A549 (cell line): ENCODE data around the gene ANAPC13. TPM values are rescaled to one million over a fixed set of nuclear protein-coding genes. Genes with fewer than 3 reads are reported as not detected.
A peak's percentile ranks its signal among the peaks of the same experiment; 100 is the strongest.

Source experiments
- ATAC-seq, 2 experiments: fragments of 200-7000 bp in 1 of 2; fragments of >200 bp in 1 of 2; cut with Nextera tagmentation in 1 of 2; cut with Tn5 transposase in 1 of 2; 3 replicates each; pipeline versions ENCODE4 v1.8.0 to v1.9.1; 2018 to 2020; ENCODE audit warnings: mild to moderate bottlenecking in 1 of 2, moderate library complexity in 1 of 2
- CTCF ChIA-PET: fragments of 300-600 bp; sonication (Branson Sonifier 250); formaldehyde crosslinking; extraction: SDS; loops from one replicate; lab custom pipeline; 2021; ENCODE audit warnings: antibody characterized with exemption, inconsistent platforms; lab: Yijun Ruan, JAX
- POLR2A ChIA-PET: fragments of 350-600 bp; formaldehyde crosslinking; extraction: SDS; loops from one replicate; lab custom pipeline; 2021; ENCODE audit warnings: antibody characterized with exemption, inconsistent platforms; lab: Yijun Ruan, JAX
- DNase-seq, 2 experiments: peaks; one replicate each; pipeline versions ENCODE4 v3.0.0 to v3.0.0-alpha.2; 2011 to 2016; ENCODE audit warnings: low read depth in 1 of 2, low spot score in 1 of 2
- FAIRE-seq: peaks from 2 replicates; lab custom pipeline; 2011; peaks lifted over from hg19 to GRCh38; lab: Jason Lieb, UNC
- H3K27ac ChIP-seq, 2 experiments: fragments of >200 bp; sonication (Bioruptor Twin); formaldehyde crosslinking; 3 replicates each; pipeline ENCODE4 v1.5.1; 2016 to 2017
- H3K4me1 ChIP-seq: fragments of >200 bp; sonication (Bioruptor Twin); formaldehyde crosslinking; 3 replicates; pipeline ENCODE4 v1.6.1; 2016
- H3K4me2 ChIP-seq: fragments of >200 bp; sonication (Bioruptor Twin); formaldehyde crosslinking; 3 replicates; pipeline ENCODE4 v1.6.1; 2016
- H3K4me3 ChIP-seq: fragments of >200 bp; sonication (Bioruptor Twin); formaldehyde crosslinking; 3 replicates; pipeline ENCODE4 v1.5.1; 2016
- H3K9me3 ChIP-seq: fragments of >200 bp; sonication (Bioruptor Twin); formaldehyde crosslinking; 3 replicates; pipeline ENCODE4 v1.6.1; 2016
- CBX2 ChIP-seq: fragments of 200-600 bp; sonication (generic); IDR thresholded peaks from 2 replicates; pipeline ENCODE4 v1.6.1; 2016; ENCODE audit warnings: low read depth, mild to moderate bottlenecking, borderline replicate concordance
- CBX8 ChIP-seq: fragments of 200-600 bp; sonication (generic); IDR thresholded peaks from 2 replicates; pipeline ENCODE4 v1.6.1; 2016
- CEBPB ChIP-seq, 2 experiments: fragments of >200 bp in 1 of 2; sonication (Bioruptor Twin) in 1 of 2; formaldehyde crosslinking in 1 of 2; IDR thresholded peaks; 2 replicates each; pipeline ENCODE4 v1.6.1; 2012 to 2016
- EHMT2 ChIP-seq: fragments of 200-600 bp; sonication (generic); IDR thresholded peaks from 2 replicates; pipeline ENCODE4 v1.6.1; 2016; ENCODE audit warnings: antibody characterized with exemption, low read depth, mild to moderate bottlenecking, moderate library complexity
- ESRRA ChIP-seq: fragments of 150-350 bp; IDR thresholded peaks from 2 replicates; pipeline ENCODE4 v1.6.1; 2014; ENCODE audit warnings: mild to moderate bottlenecking, low read length, borderline replicate concordance
- HDAC2 ChIP-seq: fragments of 200-600 bp; sonication (generic); IDR thresholded peaks from 2 replicates; pipeline ENCODE4 v1.6.1; 2016
- HOXA7 ChIP-seq: fragments of 250-450 bp; sonication (Bioruptor Pico); IDR thresholded peaks from 2 replicates; pipeline ENCODE4 v1.5.0; 2020; ENCODE audit warnings: mild to moderate bottlenecking, moderate library complexity
- KDM5A ChIP-seq: fragments of 200-600 bp; sonication (generic); IDR thresholded peaks from 2 replicates; pipeline ENCODE4 v1.6.1; 2016; ENCODE audit warnings: antibody characterized with exemption, mild to moderate bottlenecking
- MAFK ChIP-seq: fragments of 450-650 bp; IDR thresholded peaks from 2 replicates; pipeline ENCODE4 v1.6.1; 2014; ENCODE audit not compliant: partially characterized antibody
- NFE2L2 ChIP-seq: fragments of 150-350 bp; conservative IDR thresholded peaks from 2 replicates; pipeline ENCODE4 v1.6.1; 2014; ENCODE audit warnings: low read length
- POLR2A ChIP-seq: IDR thresholded peaks from 2 replicates; pipeline ENCODE4 v1.6.1; 2012; ENCODE audit warnings: mild to moderate bottlenecking, low read length
- RAD21 ChIP-seq, 2 experiments: fragments of >200 bp in 1 of 2; sonication (Bioruptor Twin) in 1 of 2; formaldehyde crosslinking in 1 of 2; IDR thresholded peaks in 1 of 2; conservative IDR thresholded peaks in 1 of 2; 2 replicates in 1 of 2; 3 replicates in 1 of 2; pipeline ENCODE4 v1.6.1; 2012 to 2018; ENCODE audit warnings: inconsistent platforms in 1 of 2
- RARB ChIP-seq: fragments of 250-450 bp; sonication (Bioruptor Pico); IDR thresholded peaks from 2 replicates; pipeline ENCODE4 v1.8.0; 2021; ENCODE audit warnings: mild to moderate bottlenecking, moderate library complexity
- SMC3 ChIP-seq: fragments of >200 bp; sonication (Bioruptor Twin); formaldehyde crosslinking; IDR thresholded peaks from 3 replicates; pipeline ENCODE4 v1.6.1; 2018; ENCODE audit warnings: inconsistent platforms
- SREBF2 ChIP-seq: fragments of 450-650 bp; IDR thresholded peaks from 2 replicates; pipeline ENCODE4 v1.6.1; 2014; ENCODE audit warnings: mild to moderate bottlenecking, moderate library complexity
- TFCP2L1 ChIP-seq: fragments of 250-450 bp; sonication (Bioruptor Pico); IDR thresholded peaks from 2 replicates; pipeline ENCODE4 v1.5.0; 2021; ENCODE audit warnings: mild to moderate bottlenecking
- TP53 ChIP-seq: fragments of 250-450 bp; sonication (Bioruptor Pico); IDR thresholded peaks from 2 replicates; pipeline ENCODE4 v1.5.0; 2021; ENCODE audit warnings: mild to moderate bottlenecking, moderate library complexity
- ZFP36 ChIP-seq: fragments of 450-650 bp; IDR thresholded peaks from 2 replicates; pipeline ENCODE4 v1.6.1; 2014; ENCODE audit warnings: borderline replicate concordance; ENCODE audit not compliant: partially characterized antibody
- ZSCAN20 ChIP-seq: fragments of 250-450 bp; sonication (Bioruptor Pico); IDR thresholded peaks from 2 replicates; pipeline ENCODE4 v1.8.0; 2022; ENCODE audit warnings: mild to moderate bottlenecking, moderate library complexity
- WGBS: methylation state at CpG from one replicate; pipeline ENCODE4 v1.1.6; 2017; ENCODE audit errors: missing lambda C conversion rate; 5-methylcytosine and 5-hydroxymethylcytosine counted together
- polyA plus RNA-seq, 4 experiments: library from polyadenylated mRNA; depleted of rRNA in 3 of 4; stranded (reverse); fragments of >200 nt; fragmentation: RNase III in 1 of 4; extraction: RNeasy Plus Mini Kit Qiagen cat#74134 plus additional on column Dnase treatment in 1 of 4; gene quantifications; 2 replicates in 3 of 4; 3 replicates in 1 of 4; pipeline ENCODE4 v1.2.3, GENCODE V29; 2011 to 2017
- TF ChIP-seq, protein P1 (sequence below): fragments of >200 bp; sonication (Bioruptor Twin); formaldehyde crosslinking; IDR thresholded peaks from 3 replicates; pipeline ENCODE4 v1.5.1; 2016

The ANAPC13 gene
- polyA plus RNA-seq, 2 of the 4 experiments (the other 2 are of a cell fraction) = 51.2 to 109 TPM

DNA sequence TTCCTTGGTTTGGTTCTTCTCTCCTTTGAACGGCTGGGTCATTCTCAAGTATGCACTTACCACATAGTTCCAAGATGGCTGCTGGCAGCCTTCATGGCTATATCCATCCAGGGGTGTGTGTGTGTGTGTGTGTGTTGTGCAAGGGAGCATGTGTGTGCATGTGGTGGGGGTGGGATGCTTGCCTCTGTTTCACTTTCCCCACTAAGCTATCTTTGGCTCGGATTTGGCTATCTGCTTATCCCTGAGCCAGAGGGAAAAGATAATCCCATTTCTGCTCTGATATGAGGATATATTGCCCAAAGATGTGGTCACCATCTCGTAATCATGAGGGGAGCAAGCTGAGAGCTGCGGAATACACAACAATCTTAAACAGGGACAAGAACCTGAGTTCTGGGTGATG, 26.2 kb downstream of the ANAPC13 start (continued):
- TF ChIP-seq, protein P1, sequence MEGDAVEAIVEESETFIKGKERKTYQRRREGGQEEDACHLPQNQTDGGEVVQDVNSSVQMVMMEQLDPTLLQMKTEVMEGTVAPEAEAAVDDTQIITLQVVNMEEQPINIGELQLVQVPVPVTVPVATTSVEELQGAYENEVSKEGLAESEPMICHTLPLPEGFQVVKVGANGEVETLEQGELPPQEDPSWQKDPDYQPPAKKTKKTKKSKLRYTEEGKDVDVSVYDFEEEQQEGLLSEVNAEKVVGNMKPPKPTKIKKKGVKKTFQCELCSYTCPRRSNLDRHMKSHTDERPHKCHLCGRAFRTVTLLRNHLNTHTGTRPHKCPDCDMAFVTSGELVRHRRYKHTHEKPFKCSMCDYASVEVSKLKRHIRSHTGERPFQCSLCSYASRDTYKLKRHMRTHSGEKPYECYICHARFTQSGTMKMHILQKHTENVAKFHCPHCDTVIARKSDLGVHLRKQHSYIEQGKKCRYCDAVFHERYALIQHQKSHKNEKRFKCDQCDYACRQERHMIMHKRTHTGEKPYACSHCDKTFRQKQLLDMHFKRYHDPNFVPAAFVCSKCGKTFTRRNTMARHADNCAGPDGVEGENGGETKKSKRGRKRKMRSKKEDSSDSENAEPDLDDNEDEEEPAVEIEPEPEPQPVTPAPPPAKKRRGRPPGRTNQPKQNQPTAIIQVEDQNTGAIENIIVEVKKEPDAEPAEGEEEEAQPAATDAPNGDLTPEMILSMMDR = no peak
- TF ChIP-seq MAFK (no peak), RARB (CRISPR knock-in tag) (no peak), CBX2 (no peak)

DNA sequence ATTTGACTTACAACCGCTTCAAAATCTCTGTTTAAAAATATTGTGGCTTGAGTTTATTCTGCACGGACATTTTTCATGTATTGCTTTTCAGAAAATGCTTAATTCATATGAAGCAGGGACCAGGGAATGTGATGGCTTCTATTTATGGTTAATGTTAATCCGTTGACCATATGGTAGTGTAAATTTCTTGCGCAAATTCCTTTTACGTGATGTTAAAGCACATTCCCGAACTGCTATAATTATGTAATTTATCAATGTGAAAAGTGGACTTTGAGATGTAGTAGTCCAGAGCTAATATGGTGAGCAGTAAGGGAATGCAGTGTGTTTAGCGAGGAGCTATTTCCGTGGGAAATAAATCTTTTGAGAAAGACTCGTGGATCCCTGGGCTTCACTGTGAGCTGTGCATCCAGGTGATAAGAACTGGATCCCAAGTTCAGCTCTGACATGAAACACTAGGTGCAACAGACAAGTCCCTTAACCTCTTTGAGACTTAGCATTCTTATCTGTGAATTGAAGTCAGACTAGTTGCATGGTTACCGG, 27.3 kb downstream of the ANAPC13 start:
- ChIA-PET CTCF (interaction anchor here (1.4 kb wide), 1 partner anchor 150 kb away, joined by 5 read pairs; no protein-coding TSS in a partner anchor), POLR2A (no interaction called here)
- Histone ChIP-seq H3K4me1 (0 out of 3 replicates have a peak, but pooled peaks cover 3% of the 10 kb centered on the region), H3K4me3 (no peak overlapping the region), H3K9me3 (no peaks in the 10 kb centered on the region), H3K27ac (no peak overlapping the region), H3K4me2 (no peak overlapping the region)
- TF ChIP-seq RARB (CRISPR knock-in tag) = no peak
- TF ChIP-seq ZFP36 = no peak
- TF ChIP-seq SMC3 = no peak
- TF ChIP-seq ESRRA = no peak
- TF ChIP-seq SREBF2 = no peak
- no peak for TF ChIP-seq TP53 (CRISPR knock-in tag)
- no peak for TF ChIP-seq CBX8
- no peak for TF ChIP-seq POLR2A
- TF ChIP-seq EHMT2 = no peak
- no peak for FAIRE-seq
- 75% methylated on average over 10 of the region's 10 CpGs for WGBS
- no peak for ATAC-seq
- no peak for DNase-seq

DNA sequence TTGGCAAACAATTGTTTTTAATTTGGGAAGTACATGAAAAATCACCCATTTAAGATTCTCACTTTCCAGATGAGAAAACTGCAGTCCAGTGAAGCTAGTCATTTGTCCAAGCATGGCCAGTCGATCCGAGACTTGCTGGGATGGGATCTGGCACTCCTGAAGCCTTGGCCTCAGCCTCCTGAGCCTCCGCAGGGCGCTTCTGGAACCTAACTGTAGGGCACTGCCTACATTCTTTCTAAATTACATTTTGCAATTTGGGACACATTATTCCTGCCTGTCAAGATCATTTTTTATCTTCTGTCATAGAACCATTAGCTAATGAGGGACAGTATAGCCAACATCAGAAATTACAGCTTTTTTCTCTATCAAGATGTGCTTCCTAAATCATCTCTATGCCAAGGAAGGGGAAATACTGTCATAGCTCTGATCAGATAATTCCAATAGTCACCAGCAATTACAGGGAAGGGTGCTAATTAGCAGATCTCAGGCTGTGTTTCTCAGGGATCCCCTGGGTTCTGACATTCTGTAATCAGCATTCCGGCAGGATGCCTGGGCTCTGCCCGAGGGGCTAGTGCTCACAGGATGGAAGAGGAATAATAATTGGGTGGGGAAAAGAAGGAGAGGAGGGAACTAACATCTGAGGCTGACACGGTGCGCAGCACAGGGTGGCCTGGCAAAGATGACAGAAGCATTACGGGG, 28.3 kb downstream of the ANAPC13 start:
- 0 out of 3 replicates have a peak, but pooled peaks cover 2% of the 10 kb centered on the region for H3K4me1 ChIP-seq
- ATAC-seq (no peak), DNase-seq (no peak), FAIRE-seq (no peak)
- TF ChIP-seq SMC3 (no peak), HDAC2 (no peak), RARB (CRISPR knock-in tag) (no peak)
- CTCF ChIA-PET = interaction anchor here (0.6 to 1.4 kb wide), 4 partner anchors 12 to 79 kb away, joined by 3 to 6 read pairs (median 3); no protein-coding TSS in a partner anchor
- H3K27ac ChIP-seq = no peak overlapping the region
- no peak overlapping the region for H3K4me2 ChIP-seq
- no peaks in the 10 kb centered on the region for H3K9me3 ChIP-seq
- no peak overlapping the region for H3K4me3 ChIP-seq
- POLR2A ChIA-PET = no interaction called here
- 92% methylated on average over 9 of the region's 9 CpGs for WGBS

DNA sequence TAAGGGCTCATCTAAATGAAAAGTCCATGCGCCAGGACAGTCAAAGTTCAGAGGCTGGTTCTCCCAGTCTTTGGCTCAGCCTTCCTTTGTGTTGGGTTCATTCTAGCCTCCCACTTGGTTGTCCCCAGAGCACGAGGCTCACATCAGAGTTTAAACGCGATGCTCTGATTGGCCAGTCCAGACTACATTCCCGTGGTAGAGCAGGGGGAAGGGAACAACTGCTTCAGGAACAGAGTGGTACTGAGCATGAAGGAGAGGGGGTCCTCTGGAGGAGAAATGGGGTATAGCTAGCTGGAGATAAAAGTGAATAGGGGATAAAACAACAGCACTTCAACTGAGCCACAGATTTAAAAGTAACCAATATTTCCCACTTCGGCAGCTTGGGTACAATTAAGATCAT, 32.2 kb downstream of the ANAPC13 start:
- no peak overlapping the region for H3K4me2 ChIP-seq
- TF ChIP-seq RAD21 (conservative IDR thresholded peaks at IDR 0.05 in 1 of 2, IDR thresholded peaks at IDR 0.05 in 1 of 2) = 0 out of 5 replicates have a peak, but pooled peaks of 1 of the 2 experiments have one; percentile 16
- TF ChIP-seq TFCP2L1 = no peak
- CTCF ChIA-PET = no interaction called here
- DNase-seq (peak in 1 of 2 experiments; percentile 5), FAIRE-seq (no peak), ATAC-seq (peak in 1 of 2 experiments; percentile 68; a peak in 3 of 6 replicates)
- WGBS = 53% methylated on average over 6 of the region's 6 CpGs
- H3K4me3 ChIP-seq = no peak overlapping the region
- H3K9me3 ChIP-seq = no peaks in the 10 kb centered on the region
- no peaks in the 10 kb centered on the region for H3K4me1 ChIP-seq
- H3K27ac ChIP-seq = no peak overlapping the region
- POLR2A ChIA-PET = no interaction called here

DNA sequence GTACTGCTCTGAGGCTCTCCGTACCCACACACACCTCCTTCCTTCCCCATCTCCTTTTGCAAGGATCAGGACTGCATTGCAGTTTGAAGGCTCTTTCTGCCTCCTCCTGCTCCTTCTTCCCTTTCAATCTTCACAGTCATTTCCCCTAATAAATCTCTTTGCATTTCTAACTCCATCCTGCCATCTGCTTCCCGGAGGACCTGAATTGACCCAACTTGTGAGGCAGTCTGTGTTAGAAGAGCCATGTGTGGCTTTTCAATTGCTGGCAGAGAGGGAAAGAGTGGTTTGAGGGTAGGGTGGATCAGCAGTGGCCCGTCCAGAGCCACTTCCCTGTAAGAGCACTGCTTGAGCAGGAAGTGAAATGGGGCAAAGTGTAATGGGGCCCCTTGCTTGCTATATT, 35.8 kb downstream of the ANAPC13 start:
- FAIRE-seq (no peak), DNase-seq (no peak), ATAC-seq (no peak)
- CTCF ChIA-PET = interaction anchor here (1.3 to 2.3 kb wide), 6 partner anchors 10 to 86 kb away, joined by 3 to 9 read pairs (median 5); no protein-coding TSS in a partner anchor
- 0 out of 3 replicates have a peak, but pooled peaks cover 2% of the 10 kb centered on the region for H3K9me3 ChIP-seq
- no peak for TF ChIP-seq KDM5A
- TF ChIP-seq TP53 (CRISPR knock-in tag) = no peak
- TF ChIP-seq HOXA7 (CRISPR knock-in tag) = no peak
- no peak for TF ChIP-seq ZSCAN20 (CRISPR knock-in tag)
- TF ChIP-seq SMC3 = no peak
- no peak for TF ChIP-seq CBX8
- no peak for TF ChIP-seq CEBPB (IDR thresholded peaks at IDR 0.05)
- TF ChIP-seq RARB (CRISPR knock-in tag) = no peak
- TF ChIP-seq NFE2L2 = no peak
- no peak for TF ChIP-seq RAD21 (conservative IDR thresholded peaks at IDR 0.05 in 1 of 2, IDR thresholded peaks at IDR 0.05 in 1 of 2)
- H3K4me1 ChIP-seq = no peaks in the 10 kb centered on the region
- 82% methylated on average over 3 of the region's 3 CpGs for WGBS
- H3K4me3 ChIP-seq = no peak overlapping the region
- POLR2A ChIA-PET = no interaction called here
- H3K4me2 ChIP-seq = no peak overlapping the region
- H3K27ac ChIP-seq = peak overlapping the region in 1 of 2 experiments; percentile 48; a peak in 1 of 6 replicates
